Endodermal cell (in vitro differentiated cells): Measurements from ENCODE around the gene PPP2R2B. TPM values are rescaled to one million over a fixed set of nuclear protein-coding genes. Genes with fewer than 3 reads are reported as not detected.

Source experiments
- DNase-seq: peaks from one replicate; pipeline ENCODE4 v3.0.0-alpha.2; 2017
- H3K27ac ChIP-seq: 2 replicates; pipeline ENCODE4 v1.5.1; 2013; ENCODE audit warnings: mild to moderate bottlenecking, low read depth, low read length, moderate library complexity
- H3K27me3 ChIP-seq: 2 replicates; pipeline ENCODE4 v1.6.1; 2013; ENCODE audit warnings: mild to moderate bottlenecking, low read length, moderate library complexity; ENCODE audit not compliant: insufficient read depth, control insufficient read depth, poor library complexity, severe bottlenecking
- H3K36me3 ChIP-seq: 2 replicates; pipeline ENCODE4 v1.7.0; 2013; ENCODE audit warnings: mild to moderate bottlenecking, low read length, moderate library complexity; ENCODE audit not compliant: control insufficient read depth, insufficient read depth
- H3K4me1 ChIP-seq: one replicate; pipeline ENCODE4 v1.7.0; 2013; ENCODE audit warnings: low read length; ENCODE audit not compliant: control insufficient read depth, insufficient read depth
- H3K4me3 ChIP-seq: 2 replicates; pipeline ENCODE4 v1.5.1; 2013; ENCODE audit warnings: mild to moderate bottlenecking, low read length, moderate library complexity
- H3K9ac ChIP-seq: 2 replicates; pipeline ENCODE4 v1.6.1; 2013; ENCODE audit warnings: mild to moderate bottlenecking, low read length, moderate library complexity; ENCODE audit not compliant: poor library complexity, severe bottlenecking; ENCODE audit errors: extremely low read depth
- H3K9me3 ChIP-seq: 2 replicates; pipeline ENCODE4 v1.6.1; 2013; ENCODE audit warnings: mild to moderate bottlenecking, low read length, moderate library complexity; ENCODE audit not compliant: control insufficient read depth
- H3K27ac Mint-ChIP-seq: 2 replicates; pipeline ENCODE4 v1.8.0; 2020; ENCODE audit warnings: mixed read lengths
- H3K27me3 Mint-ChIP-seq: 2 replicates; pipeline ENCODE4 v1.8.0; 2021; ENCODE audit warnings: mild to moderate bottlenecking, mixed read lengths; ENCODE audit not compliant: insufficient read depth
- H3K36me3 Mint-ChIP-seq: 2 replicates; pipeline ENCODE4 v1.8.0; 2020; ENCODE audit warnings: low read depth, mixed read lengths
- H3K4me1 Mint-ChIP-seq: 2 replicates; pipeline ENCODE4 v1.8.0; 2020; ENCODE audit warnings: mixed read lengths
- H3K4me3 Mint-ChIP-seq: 2 replicates; pipeline ENCODE4 v1.8.0; 2020; ENCODE audit warnings: mild to moderate bottlenecking, moderate library complexity, mixed read lengths
- H3K9me3 Mint-ChIP-seq: 2 replicates; pipeline ENCODE4 v1.8.0; 2020; ENCODE audit warnings: mild to moderate bottlenecking, mixed read lengths
- WGBS, 2 experiments: methylation state at CpG; one replicate each; pipeline versions ENCODE4 v1.1.5 to v1.1.7; 2013; ENCODE audit warnings: missing lambda C conversion rate in 2 of 2, mixed read lengths in 1 of 2; ENCODE audit not compliant: insufficient coverage in 1 of 2, insufficient read length in 1 of 2; 5-methylcytosine and 5-hydroxymethylcytosine counted together
- total RNA-seq, 2 donors: library from RNA; stranded (reverse); fragmentation: NEBNext Ultra II Directional in 1 of 2; extraction: Animal tissue kit (Norgen Biotek cat#: 25700) in 1 of 2; gene quantifications; 2 replicates in 1 of 2; 3 replicates in 1 of 2; pipeline ENCODE4 v1.2.1, GENCODE V29; 2021
- TF ChIP-seq, protein P1 (sequence below): fragments of 200-600 bp; sonication (generic); conservative IDR thresholded peaks from 2 replicates; pipeline ENCODE4 v1.5.0; 2021; ENCODE audit warnings: antibody characterized with exemption, mild to moderate bottlenecking

The PPP2R2B gene
- total RNA-seq, 2 donors from 2014 or later, result 3.3 to 8.0 TPM

- Mint-ChIP-seq H3K27me3 (no peaks in the 10 kb centered on the region), H3K27ac (no peak overlapping the region), H3K4me3 (no peak overlapping the region), H3K9me3 (peaks cover 46% of the 10 kb centered on the region), H3K4me1 (no peaks in the 10 kb centered on the region), H3K36me3 (peaks cover 6% of the 10 kb centered on the region)
- H3K9ac ChIP-seq, result no peak overlapping the region
- H3K4me1 ChIP-seq, result no peaks in the 10 kb centered on the region
- 73 to 80% methylated on average over 1 of the region's 1 CpG for WGBS, 2 experiments
- TF ChIP-seq, protein P1, sequence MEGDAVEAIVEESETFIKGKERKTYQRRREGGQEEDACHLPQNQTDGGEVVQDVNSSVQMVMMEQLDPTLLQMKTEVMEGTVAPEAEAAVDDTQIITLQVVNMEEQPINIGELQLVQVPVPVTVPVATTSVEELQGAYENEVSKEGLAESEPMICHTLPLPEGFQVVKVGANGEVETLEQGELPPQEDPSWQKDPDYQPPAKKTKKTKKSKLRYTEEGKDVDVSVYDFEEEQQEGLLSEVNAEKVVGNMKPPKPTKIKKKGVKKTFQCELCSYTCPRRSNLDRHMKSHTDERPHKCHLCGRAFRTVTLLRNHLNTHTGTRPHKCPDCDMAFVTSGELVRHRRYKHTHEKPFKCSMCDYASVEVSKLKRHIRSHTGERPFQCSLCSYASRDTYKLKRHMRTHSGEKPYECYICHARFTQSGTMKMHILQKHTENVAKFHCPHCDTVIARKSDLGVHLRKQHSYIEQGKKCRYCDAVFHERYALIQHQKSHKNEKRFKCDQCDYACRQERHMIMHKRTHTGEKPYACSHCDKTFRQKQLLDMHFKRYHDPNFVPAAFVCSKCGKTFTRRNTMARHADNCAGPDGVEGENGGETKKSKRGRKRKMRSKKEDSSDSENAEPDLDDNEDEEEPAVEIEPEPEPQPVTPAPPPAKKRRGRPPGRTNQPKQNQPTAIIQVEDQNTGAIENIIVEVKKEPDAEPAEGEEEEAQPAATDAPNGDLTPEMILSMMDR, result no peak
- no peak overlapping the region for H3K27ac ChIP-seq
- peaks cover 46% of the 10 kb centered on the region for H3K9me3 ChIP-seq
- H3K4me3 ChIP-seq, result no peak overlapping the region
- DNase-seq, result no peak
- H3K27me3 ChIP-seq, result no peaks in the 10 kb centered on the region
- H3K36me3 ChIP-seq, result no peaks in the 10 kb centered on the region
Observed at GRCh38 chr5:146574713-146575112, 303.8 kb downstream of the PPP2R2B start.

DNA sequence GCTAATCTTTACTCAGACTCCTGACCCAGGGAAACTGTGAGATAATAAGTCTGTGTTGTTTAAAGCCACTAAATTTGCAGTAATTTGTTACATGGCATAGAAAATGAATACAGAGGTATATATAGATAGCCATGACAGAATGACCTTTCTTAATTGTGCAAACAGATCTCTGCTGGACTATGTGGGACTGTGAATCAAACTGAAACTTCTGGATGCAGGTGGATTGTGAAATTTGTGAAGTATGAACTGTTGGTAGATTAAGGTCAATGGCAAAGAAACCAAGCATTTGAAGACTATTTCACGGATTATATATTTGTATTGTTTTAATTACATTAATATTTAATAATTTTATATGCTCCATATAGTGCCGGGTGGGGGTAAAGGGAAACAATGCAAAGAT lies 310.4 kb downstream of the PPP2R2B start:
- no peak overlapping the region for H3K27ac ChIP-seq
- Mint-ChIP-seq H3K27me3 (no peaks in the 10 kb centered on the region), H3K27ac (no peak overlapping the region), H3K4me3 (no peak overlapping the region), H3K36me3 (no peaks in the 10 kb centered on the region), H3K9me3 (peaks cover 27% of the 10 kb centered on the region), H3K4me1 (peaks cover 1% of the 10 kb centered on the region)
- no peak overlapping the region for H3K9ac ChIP-seq
- H3K27me3 ChIP-seq, result no peaks in the 10 kb centered on the region
- H3K9me3 ChIP-seq, result peaks cover 24% of the 10 kb centered on the region
- H3K4me1 ChIP-seq, result no peaks in the 10 kb centered on the region
- WGBS, 2 experiments, result 80% methylated on average over 1 of the region's 2 CpGs; no CpG with 5 or more reads in 1 of the 2 experiments
- H3K36me3 ChIP-seq, result no peaks in the 10 kb centered on the region
- TF ChIP-seq, protein P1, result no peak
- DNase-seq, result no peak
- no peak overlapping the region for H3K4me3 ChIP-seq

GRCh38 chr5:146565764-146566367 lies 312.7 kb downstream of the PPP2R2B start:
- Histone ChIP-seq H3K27me3 (no peaks in the 10 kb centered on the region), H3K4me1 (no peaks in the 10 kb centered on the region), H3K36me3 (no peaks in the 10 kb centered on the region), H3K9ac (no peak overlapping the region), H3K27ac (no peak overlapping the region), H3K9me3 (peaks cover 23% of the 10 kb centered on the region), H3K4me3 (no peak overlapping the region)
- TF ChIP-seq, protein P1, result peak; percentile 81
- peak; percentile 89 for DNase-seq
- no peaks in the 10 kb centered on the region for H3K36me3 Mint-ChIP-seq
- peaks cover 1% of the 10 kb centered on the region for H3K4me1 Mint-ChIP-seq
- 36 to 49% methylated on average over 5 to 7 of the region's 7 CpGs for WGBS, 2 experiments
- no peak overlapping the region for H3K4me3 Mint-ChIP-seq
- no peaks in the 10 kb centered on the region for H3K27me3 Mint-ChIP-seq
- peaks cover 18% of the 10 kb centered on the region for H3K9me3 Mint-ChIP-seq
- no peak overlapping the region for H3K27ac Mint-ChIP-seq
